H9 (cell line): Measurements from ENCODE around the gene RSAD2. TPM values are rescaled to one million over a fixed set of nuclear protein-coding genes. Genes with fewer than 3 reads are reported as not detected.

Experiments used
- DNase-seq: peaks from one replicate; pipeline ENCODE4 v3.0.0-alpha.2; 2017
- H2AFZ ChIP-seq: one replicate; pipeline ENCODE4 v1.6.1; 2013; ENCODE audit warnings: mild to moderate bottlenecking, low read length, control low read depth, moderate library complexity
- H2AK5ac ChIP-seq: 2 replicates; pipeline ENCODE4 v1.6.1; 2013; ENCODE audit warnings: low read length, control low read depth, mixed read lengths; ENCODE audit not compliant: insufficient read length
- H2BK120ac ChIP-seq: one replicate; pipeline ENCODE4 v1.6.1; 2013; ENCODE audit warnings: low read depth, mild to moderate bottlenecking, low read length, control low read depth, inconsistent platforms; ENCODE audit not compliant: poor library complexity, severe bottlenecking
- H2BK12ac ChIP-seq: 2 replicates; pipeline ENCODE4 v1.6.1; 2013; ENCODE audit warnings: low read length, control low read depth, mixed read lengths, low read depth; ENCODE audit not compliant: insufficient read length
- H2BK15ac ChIP-seq: 2 replicates; pipeline ENCODE4 v1.6.1; 2013; ENCODE audit warnings: low read depth, low read length, control low read depth
- H2BK20ac ChIP-seq: one replicate; pipeline ENCODE4 v1.6.1; 2013; ENCODE audit warnings: low read depth, mild to moderate bottlenecking, low read length, control low read depth, inconsistent platforms; ENCODE audit not compliant: poor library complexity, severe bottlenecking
- H2BK5ac ChIP-seq: 2 replicates; pipeline ENCODE4 v1.6.1; 2013; ENCODE audit warnings: low read length, control low read depth, mixed read lengths; ENCODE audit not compliant: insufficient read length
- H3K14ac ChIP-seq: 2 replicates; pipeline ENCODE4 v1.6.1; 2013; ENCODE audit warnings: low read length, control low read depth; ENCODE audit not compliant: insufficient read depth
- H3K18ac ChIP-seq: 2 replicates; pipeline ENCODE4 v1.6.1; 2013; ENCODE audit warnings: low read depth, mild to moderate bottlenecking, mixed read lengths, low read length, control low read depth; ENCODE audit not compliant: insufficient read length
- H3K23ac ChIP-seq: 2 replicates; pipeline ENCODE4 v1.6.1; 2013; ENCODE audit warnings: low read length, control low read depth, mixed read lengths, low read depth; ENCODE audit not compliant: insufficient read length
- H3K23me2 ChIP-seq: 2 replicates; pipeline ENCODE4 v1.6.1; 2013; ENCODE audit warnings: low read depth, mild to moderate bottlenecking, mixed read lengths, low read length, control low read depth; ENCODE audit not compliant: insufficient read length, poor library complexity, severe bottlenecking
- H3K27ac ChIP-seq: 2 replicates; pipeline ENCODE4 v1.5.1; 2013; ENCODE audit warnings: low read length, control low read depth, mixed read lengths, low read depth; ENCODE audit not compliant: insufficient read length
- H3K27me3 ChIP-seq: 2 replicates; pipeline ENCODE4 v1.6.1; 2013; ENCODE audit warnings: low read length, control low read depth, inconsistent platforms; ENCODE audit not compliant: insufficient read depth
- H3K4ac ChIP-seq: 2 replicates; pipeline ENCODE4 v1.6.1; 2013; ENCODE audit warnings: low read depth, mild to moderate bottlenecking, control low read depth, inconsistent platforms, low read length, moderate library complexity
- H3K4me1 ChIP-seq: 2 replicates; pipeline ENCODE4 v1.6.1; 2013; ENCODE audit warnings: low read length, control low read depth, inconsistent platforms; ENCODE audit not compliant: insufficient read depth
- H3K4me2 ChIP-seq: 2 replicates; pipeline ENCODE4 v1.6.1; 2013; ENCODE audit warnings: low read length, control low read depth, mixed read lengths; ENCODE audit not compliant: insufficient read length, insufficient read depth
- H3K56ac ChIP-seq: 2 replicates; pipeline ENCODE4 v1.6.1; 2013; ENCODE audit warnings: low read depth, mild to moderate bottlenecking, mixed read lengths, low read length, control low read depth; ENCODE audit not compliant: insufficient read length
- H3K79me1 ChIP-seq: 2 replicates; pipeline ENCODE4 v1.6.1; 2013; ENCODE audit warnings: low read depth, mild to moderate bottlenecking, moderate library complexity, low read length, control low read depth, inconsistent platforms; ENCODE audit not compliant: insufficient read depth, poor library complexity, severe bottlenecking
- H3K79me2 ChIP-seq: 2 replicates; pipeline ENCODE4 v1.6.1; 2013; ENCODE audit warnings: low read length, control low read depth, inconsistent platforms; ENCODE audit not compliant: insufficient read depth
- H3K9ac ChIP-seq: 2 replicates; pipeline ENCODE4 v1.6.1; 2013; ENCODE audit warnings: low read length, control low read depth, mixed read lengths; ENCODE audit not compliant: insufficient read length; ENCODE audit errors: extremely low read depth
- H3K9me3 ChIP-seq: one replicate; pipeline ENCODE4 v1.6.1; 2013; ENCODE audit warnings: low read depth, low read length, inconsistent platforms; ENCODE audit not compliant: control insufficient read depth
- H3T11ph ChIP-seq: one replicate; pipeline ENCODE4 v1.6.1; 2013; ENCODE audit warnings: mild to moderate bottlenecking, low read length, control low read depth, inconsistent platforms
- H4K20me1 ChIP-seq: one replicate; pipeline ENCODE4 v1.6.1; 2013; ENCODE audit not compliant: control insufficient read depth, insufficient read length, insufficient read depth
- H4K5ac ChIP-seq: 2 replicates; pipeline ENCODE4 v1.6.1; 2013; ENCODE audit warnings: low read depth, mild to moderate bottlenecking, mixed read lengths, low read length, control low read depth; ENCODE audit not compliant: insufficient read length
- H4K8ac ChIP-seq: replicated peaks from 2 replicates; pipeline ENCODE4 v1.6.1; 2013; ENCODE audit warnings: low read length, control low read depth, mixed read lengths, low read depth; ENCODE audit not compliant: insufficient read length
- H4K91ac ChIP-seq: 2 replicates; pipeline ENCODE4 v1.6.1; 2013; ENCODE audit warnings: low read depth, mild to moderate bottlenecking, moderate library complexity, mixed read lengths, low read length, control low read depth; ENCODE audit not compliant: insufficient read length
- H3K27ac Mint-ChIP-seq, 3 experiments: 2 replicates in 2 of 3; 3 replicates in 1 of 3; pipeline ENCODE4 v1.8.0; 2020 to 2021; ENCODE audit warnings: mixed read lengths in 3 of 3, mild to moderate bottlenecking in 1 of 3, moderate library complexity in 1 of 3
- H3K27me3 Mint-ChIP-seq: 2 replicates; pipeline ENCODE4 v1.8.0; 2021; ENCODE audit warnings: low read depth, mild to moderate bottlenecking, moderate library complexity, mixed read lengths
- H3K36me3 Mint-ChIP-seq, 3 experiments: 2 replicates in 2 of 3; 3 replicates in 1 of 3; pipeline ENCODE4 v1.8.0; 2020 to 2021; ENCODE audit warnings: low read depth in 3 of 3, mixed read lengths in 3 of 3; ENCODE audit not compliant: insufficient read depth in 1 of 3
- H3K4me1 Mint-ChIP-seq, 2 experiments: 2 replicates each; pipeline ENCODE4 v1.8.0; 2020; ENCODE audit warnings: mixed read lengths in 2 of 2
- H3K4me3 Mint-ChIP-seq, 2 experiments: 2 replicates in 1 of 2; 3 replicates in 1 of 2; pipeline ENCODE4 v1.8.0; 2020 to 2021; ENCODE audit warnings: mild to moderate bottlenecking in 2 of 2, mixed read lengths in 2 of 2, moderate library complexity in 1 of 2
- H3K9me3 Mint-ChIP-seq, 2 experiments: 2 replicates in 1 of 2; 3 replicates in 1 of 2; pipeline ENCODE4 v1.8.0; 2020; ENCODE audit warnings: mild to moderate bottlenecking in 2 of 2, mixed read lengths in 2 of 2, moderate library complexity in 1 of 2
- CTCF ChIP-seq: fragments of 200-600 bp; sonication (generic); conservative IDR thresholded peaks from 3 replicates; pipeline ENCODE4 v1.8.0; 2021; ENCODE audit warnings: antibody characterized with exemption, mild to moderate bottlenecking
- WGBS: extraction: QIAGEN DNeasy Blood & Tissue Kit; methylation state at CpG from one replicate; pipeline ENCODE4 v1.1.7; 2013; ENCODE audit warnings: missing lambda C conversion rate, low lambda C conversion rate, mixed read lengths; ENCODE audit not compliant: insufficient read length; ENCODE audit errors: extremely low coverage; 5-methylcytosine and 5-hydroxymethylcytosine counted together
- total RNA-seq: library from RNA; stranded (reverse); gene quantifications from 2 replicates; pipeline ENCODE4 v1.2.1, GENCODE V29; 2021

Gene RSAD2
- total RNA-seq, 1 experiment from 2014 or later, result not detected

GRCh38 chr2:6888724-6889123, 11.1 kb downstream of the RSAD2 start:
- Mint-ChIP-seq H3K36me3 (no peaks in the 10 kb centered on the region), H3K27me3 (peaks cover 2% of the 10 kb centered on the region)
- no peak overlapping the region for H4K91ac ChIP-seq

More at GRCh38 chr2:6888724-6889123, 11.1 kb downstream of the RSAD2 start:
- H3K4me1 ChIP-seq, result no peaks in the 10 kb centered on the region
- H3K79me2 ChIP-seq, result no peaks in the 10 kb centered on the region
- no peaks in the 10 kb centered on the region for H3K79me1 ChIP-seq
- no peak overlapping the region for H3K14ac ChIP-seq
- Mint-ChIP-seq H3K9me3 (peaks cover 0 to 3% of the 10 kb centered on the region in 2 experiments; a peak in 1 of 5 replicates), H3K4me3 (no peak overlapping the region), H3K4me1 (no peaks in the 10 kb centered on the region; a peak in 1 of 4 replicates), H3K27ac (no peak overlapping the region)
- H2BK20ac ChIP-seq, result no peak overlapping the region
- no peak overlapping the region for H2AK5ac ChIP-seq
- H2BK15ac ChIP-seq, result no peak overlapping the region
- H3K56ac ChIP-seq, result no peak overlapping the region
- WGBS, result no CpG with 5 or more reads among the region's 4 CpGs
- no peaks in the 10 kb centered on the region for H3K27me3 ChIP-seq
- no peak for DNase-seq
- TF ChIP-seq CTCF, result no peak
- no peak overlapping the region for H2BK5ac ChIP-seq
- no peak overlapping the region for H3K4ac ChIP-seq
- H3K18ac ChIP-seq, result no peak overlapping the region
- H3K27ac ChIP-seq, result no peak overlapping the region
- no peak overlapping the region for H4K5ac ChIP-seq
- H2AFZ ChIP-seq, result no peak overlapping the region
- H3K9me3 ChIP-seq, result no peaks in the 10 kb centered on the region
- no peak overlapping the region for H3K23ac ChIP-seq
- H2BK12ac ChIP-seq, result no peak overlapping the region
- H3K9ac ChIP-seq, result no peak overlapping the region
- no peaks in the 10 kb centered on the region for H4K20me1 ChIP-seq
- no peak overlapping the region for H3T11ph ChIP-seq
- H4K8ac ChIP-seq, result no peak overlapping the region
- H2BK120ac ChIP-seq, result no peak overlapping the region
- no peak overlapping the region for H3K4me2 ChIP-seq
- no peaks in the 10 kb centered on the region for H3K23me2 ChIP-seq
